ENCODE measurements around the gene ALS2.
"Not testable (repeated sequence)": the region's sequence is repeated elsewhere in the genome, so short reads cannot be mapped to it uniquely, and the experiment has no call there.

The ALS2 gene

DNA sequence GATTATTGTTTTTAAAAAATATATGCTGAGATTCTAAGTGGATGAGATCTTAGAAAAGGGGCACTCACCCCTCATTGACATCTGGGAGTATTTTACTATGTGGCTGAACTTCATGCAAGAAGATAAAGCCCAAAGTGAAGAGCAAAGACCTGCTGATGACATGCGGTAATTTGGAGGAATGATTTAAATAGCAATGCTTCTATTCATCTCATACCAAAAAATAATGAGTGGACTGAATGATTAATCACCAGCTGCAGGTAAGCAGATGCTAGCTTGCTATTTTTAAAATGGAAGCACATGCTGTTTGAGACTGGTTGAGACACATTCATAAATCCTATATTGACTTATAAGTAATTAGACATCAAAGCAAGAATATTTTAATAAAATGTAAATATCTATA is 12.9 kb upstream of the ALS2 start:
- no peak for DNase-seq (ENCODE audit: low spot score)

DNA sequence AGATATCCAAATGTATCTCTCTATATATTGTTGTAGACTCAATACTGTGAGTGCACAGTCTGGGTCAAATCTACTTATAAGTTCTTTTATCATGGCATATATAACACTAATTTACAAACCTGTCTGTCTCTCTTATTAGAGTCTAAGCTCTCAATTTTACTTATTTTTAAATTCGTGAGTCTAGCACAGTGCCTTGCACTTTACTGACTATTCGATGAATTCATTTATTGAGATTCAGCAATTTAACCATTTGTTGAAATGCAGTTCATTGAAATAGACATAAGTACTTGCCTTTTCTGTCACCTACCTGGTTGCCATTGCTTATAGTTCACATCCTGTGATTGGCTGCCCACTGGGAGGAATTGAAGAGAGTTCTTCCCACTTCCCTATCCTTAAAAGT is 10.3 kb upstream of the ALS2 start:
- no peak for DNase-seq (ENCODE audit: low spot score)

DNA sequence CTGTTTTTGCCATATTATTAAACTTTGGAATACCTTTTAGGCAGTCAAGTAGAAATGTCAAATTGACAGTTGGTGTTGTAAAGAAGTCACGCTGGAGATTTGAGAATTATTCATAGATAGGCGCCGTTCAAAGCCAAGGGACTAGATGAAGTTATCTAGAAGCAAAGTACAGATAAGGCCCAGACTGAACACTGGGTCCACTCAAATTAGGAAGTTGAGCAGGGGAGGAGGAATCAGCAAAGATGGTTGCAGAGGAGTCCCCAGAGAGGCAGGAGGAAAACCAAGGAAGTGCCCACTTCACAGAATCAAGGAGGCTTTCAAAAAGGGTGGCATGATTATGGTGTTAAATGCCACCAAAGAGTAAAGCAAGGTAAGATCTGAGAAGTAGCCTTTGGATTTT is 9.6 kb upstream of the ALS2 start:
- DNase-seq (ENCODE audit: low spot score) = no peak

DNA sequence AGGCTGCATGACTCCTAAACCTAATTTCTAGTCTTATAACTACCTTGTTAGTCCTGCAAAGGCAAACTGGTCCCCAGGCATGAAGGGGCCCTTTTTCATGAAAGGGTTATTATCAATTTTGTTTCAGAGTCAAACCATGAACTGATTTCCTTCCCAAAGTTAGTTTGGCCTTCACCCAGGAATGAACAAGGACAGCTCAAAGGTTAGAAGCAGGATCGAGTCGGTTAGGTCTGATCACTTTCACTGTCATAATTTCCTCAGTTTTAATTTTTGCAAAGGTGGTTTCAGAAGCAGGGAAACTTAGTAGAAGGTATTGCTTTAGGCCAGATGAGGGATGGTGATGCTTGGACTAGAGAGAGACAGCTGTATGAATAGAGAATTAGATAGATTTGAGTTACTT is 8.7 kb upstream of the ALS2 start:
- DNase-seq (ENCODE audit: low spot score) = no peak

DNA sequence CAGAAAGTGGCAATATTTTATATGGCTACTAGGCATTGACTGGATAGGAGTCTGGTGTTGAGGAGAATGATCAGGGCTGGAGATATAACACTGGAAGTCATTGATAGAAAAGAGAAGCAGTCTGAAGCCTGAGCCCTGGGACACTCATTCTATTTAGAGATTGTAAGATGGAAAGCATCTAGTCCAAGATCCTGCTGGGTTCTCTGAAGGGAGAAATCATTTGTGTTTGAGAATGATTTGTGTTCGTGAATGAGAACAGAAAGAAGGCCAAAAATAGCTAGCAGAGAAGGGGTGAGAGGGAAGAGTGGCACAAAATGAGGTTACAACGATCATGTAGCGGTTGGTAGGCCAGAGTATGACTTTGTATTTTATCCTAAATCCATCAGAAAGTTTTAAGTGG is 7.6 kb upstream of the ALS2 start:
- peak; percentile 83 for DNase-seq (ENCODE audit: low spot score)

DNA sequence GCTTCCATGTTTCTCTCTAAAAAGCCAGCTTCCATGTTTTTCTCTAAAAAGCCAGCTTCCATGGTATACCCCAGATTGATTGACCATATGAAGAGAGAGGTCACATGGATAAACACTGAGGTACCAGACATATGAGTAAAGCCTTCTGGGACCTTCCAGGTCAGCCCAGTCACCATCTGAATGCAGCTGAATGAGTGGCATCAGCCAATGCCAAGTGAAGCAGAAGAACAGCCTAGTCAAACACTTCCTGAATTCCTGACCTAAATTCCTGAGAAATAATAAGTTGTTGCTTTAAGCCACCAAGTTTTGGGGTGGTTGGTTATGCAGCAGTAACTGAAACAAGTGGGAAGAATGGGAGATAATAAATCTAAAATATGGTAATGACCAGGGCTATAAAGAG is 5.7 kb upstream of the ALS2 start:
- no peak for DNase-seq (ENCODE audit: low spot score)

DNA sequence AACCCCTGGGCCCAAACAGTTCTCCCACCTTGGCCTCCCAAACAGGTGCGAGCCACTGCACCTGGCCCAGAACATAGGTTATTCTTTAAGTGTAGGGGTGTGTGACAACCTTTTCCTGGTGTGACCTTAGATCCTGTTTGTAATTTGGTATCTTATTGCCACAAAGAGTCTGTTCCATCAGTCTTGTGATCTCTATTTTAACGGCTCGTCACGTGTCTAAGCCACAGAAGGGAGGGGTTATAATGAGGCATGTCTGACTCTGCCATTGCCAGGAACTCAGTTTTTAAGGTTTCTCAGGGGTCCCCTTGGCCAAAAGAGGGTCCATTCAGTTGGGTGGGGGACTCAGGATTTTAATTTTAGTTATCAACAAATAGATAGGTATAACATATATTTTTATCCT is 4.4 kb upstream of the ALS2 start:
- DNase-seq (ENCODE audit: low spot score) = no peak

DNA sequence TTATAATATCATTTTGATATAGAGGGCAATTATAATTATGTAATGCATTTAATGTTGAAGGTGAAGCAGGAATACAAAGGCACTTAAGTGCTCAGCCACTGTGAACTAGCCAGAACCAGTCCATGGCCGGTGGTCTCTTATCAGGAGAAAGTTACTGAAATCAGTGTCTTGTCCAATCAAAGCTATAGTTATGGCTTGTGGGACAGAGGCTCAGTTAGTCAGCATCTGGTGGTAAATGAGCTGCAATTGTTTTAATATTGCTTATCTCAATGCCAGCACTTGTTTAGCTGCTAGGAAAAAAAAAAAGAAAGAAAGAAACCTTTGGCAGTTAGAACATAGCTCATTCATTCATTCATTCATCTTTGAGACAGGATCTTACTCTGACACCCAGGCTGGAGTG is 3.8 kb upstream of the ALS2 start:
- DNase-seq (ENCODE audit: low spot score) = no peak

DNA sequence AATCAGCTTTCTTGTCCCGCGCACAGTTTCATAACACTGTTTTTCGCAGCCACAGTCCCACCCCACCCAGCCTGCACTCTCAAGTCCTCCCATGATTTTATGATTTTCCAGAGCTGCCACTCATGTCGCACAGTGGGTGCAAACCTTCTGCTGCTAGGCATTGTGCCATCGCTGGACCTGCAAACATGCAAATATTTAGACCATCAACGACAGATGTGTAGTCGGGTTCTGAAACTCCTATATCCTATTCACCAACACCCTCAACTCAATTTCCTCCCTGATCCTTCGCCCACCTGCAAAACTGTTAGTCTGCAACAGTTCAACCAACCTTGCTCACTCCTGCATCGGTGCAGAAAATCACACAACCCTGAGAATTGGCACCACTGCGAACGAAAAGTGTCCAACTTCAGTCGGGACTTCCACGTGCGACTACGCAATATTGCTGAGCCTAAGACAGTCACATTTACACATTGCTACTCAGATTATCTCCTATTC is 871 bp upstream of the ALS2 start:
- peak; percentile 47 for DNase-seq (ENCODE audit: low spot score)

DNA sequence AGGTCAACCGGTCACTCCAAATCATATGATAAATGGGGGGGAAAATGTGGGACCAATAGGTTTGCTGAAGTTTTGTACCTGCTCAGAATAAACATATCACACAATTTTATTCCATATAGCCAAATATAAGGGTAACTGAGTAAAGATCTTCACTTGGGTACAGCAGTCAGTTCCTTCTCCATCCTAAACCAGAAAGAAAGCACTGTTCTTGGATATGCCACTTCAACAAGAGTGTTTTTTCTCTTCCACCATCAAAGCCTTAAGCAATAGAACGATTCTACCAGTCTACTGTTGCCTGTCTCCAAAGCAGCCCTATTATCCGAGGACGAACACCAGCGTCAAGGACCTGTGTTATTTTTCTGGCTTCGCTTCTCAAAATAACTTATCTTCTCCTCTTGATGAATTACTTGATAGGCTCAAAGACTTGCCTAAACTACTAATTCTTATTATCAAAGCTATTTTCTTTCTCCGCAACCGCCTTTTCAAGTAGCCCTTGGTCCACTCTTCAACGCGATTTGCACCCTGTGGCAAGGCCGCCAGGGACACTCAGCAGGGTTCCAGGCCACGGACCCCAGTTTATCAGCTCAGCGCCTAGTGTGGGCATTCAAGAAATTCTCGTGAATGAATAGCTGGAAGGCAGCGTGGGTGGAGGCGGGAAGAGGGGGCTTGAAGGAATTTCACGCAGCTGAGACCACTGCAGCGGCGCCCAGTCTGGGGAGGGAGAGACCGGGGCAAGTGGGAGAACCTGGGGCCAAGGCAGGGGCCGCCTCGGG is 646 bp downstream of the ALS2 start:
- DNase-seq (ENCODE audit: low spot score) = peak; percentile 63

DNA sequence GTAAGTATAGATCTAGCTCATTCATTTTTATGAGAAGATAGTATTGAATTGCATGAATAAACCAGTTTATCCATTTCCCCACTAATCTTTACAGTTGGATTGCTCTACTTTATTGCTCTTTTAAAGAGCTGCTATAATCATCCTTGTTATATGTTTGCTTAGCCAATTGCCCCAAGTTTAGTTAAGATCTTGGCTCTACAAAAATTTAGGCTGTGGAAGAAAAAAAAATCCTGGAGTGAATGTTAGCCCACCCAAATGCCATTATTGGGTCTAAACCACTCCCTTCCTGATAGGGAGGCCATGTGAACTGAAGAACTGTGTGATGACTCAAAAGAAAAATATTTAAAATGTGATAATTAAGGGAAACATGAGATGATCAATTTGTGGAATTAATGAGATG is 2.9 kb downstream of the ALS2 start:
- DNase-seq (ENCODE audit: low spot score) = peak; percentile 37

DNA sequence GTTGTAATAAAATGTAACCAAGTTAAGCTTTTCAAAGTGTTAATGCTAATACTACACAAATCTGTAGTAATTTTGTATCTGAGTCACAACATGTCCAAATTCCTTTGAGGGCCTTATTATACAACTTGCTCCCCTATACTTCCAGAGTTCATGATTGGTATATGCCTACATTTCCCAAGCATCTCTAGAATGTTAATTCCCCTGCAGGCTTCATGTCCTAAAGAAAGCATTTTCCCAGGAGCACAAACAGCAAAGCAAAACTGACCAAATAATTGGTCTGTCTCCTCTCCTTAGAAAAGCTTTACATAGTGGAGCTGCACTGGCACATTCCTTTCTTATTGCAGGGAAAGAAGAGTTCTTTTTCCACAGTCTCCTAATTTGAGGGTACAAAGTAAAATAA is 3.7 kb downstream of the ALS2 start:
- peak; percentile 53 for DNase-seq (ENCODE audit: low spot score)

DNA sequence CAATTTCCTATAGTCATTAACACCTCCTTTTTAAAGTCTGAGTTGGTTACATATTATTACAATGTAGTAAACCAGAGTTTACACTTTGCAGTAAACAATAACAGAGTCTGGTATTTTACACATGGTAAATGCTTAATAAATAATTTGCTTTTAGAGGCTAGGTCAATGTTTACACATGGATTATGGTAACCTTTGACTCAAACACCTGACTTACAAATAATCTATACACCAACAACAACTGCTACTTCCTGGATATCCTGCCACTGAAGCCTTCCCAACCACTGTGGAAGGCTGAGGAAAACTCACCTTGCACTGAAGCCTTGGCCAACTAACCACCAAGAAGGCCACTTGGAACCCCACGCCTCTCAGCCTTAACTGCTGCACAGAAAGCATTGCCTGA is 5.4 kb downstream of the ALS2 start:
- DNase-seq (ENCODE audit: low spot score) = no peak

DNA sequence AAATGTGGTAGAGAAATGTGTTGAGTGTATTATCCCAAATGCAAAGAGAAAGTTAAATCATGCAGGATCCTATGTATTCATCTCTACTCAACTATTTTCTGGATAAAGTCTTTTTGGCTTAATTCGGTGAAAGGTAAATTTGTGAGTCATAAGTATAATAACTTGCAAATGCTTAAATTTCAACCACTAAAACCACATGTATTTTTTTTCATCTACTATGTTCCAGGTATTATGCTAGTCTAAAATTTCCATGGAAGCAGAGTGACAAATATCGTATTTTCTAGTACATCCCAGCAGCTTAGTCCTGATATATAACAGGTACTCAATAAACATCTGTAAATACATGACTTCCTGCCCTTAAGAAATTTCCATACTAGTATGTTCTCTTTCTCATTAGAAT is 6.2 kb downstream of the ALS2 start:
- DNase-seq (ENCODE audit: low spot score) = no peak

DNA sequence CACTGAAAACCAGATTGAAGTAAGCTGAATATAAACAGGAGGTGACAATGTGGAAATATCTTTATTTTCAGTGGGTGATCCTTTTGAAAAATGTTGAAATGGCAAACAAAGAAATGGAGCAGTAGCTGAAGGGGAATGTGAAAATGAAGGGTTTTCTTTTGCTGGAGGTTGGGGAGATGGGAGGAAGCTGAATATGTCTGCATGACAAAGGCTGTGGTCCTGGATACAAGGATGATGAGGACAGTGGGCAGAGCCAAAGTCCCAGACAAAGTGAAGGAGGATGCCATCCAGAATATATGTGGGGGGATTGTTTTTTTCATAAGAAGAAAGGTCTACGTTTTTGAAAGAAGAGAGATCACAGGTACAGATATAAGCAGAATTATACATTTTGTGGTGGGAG is 6.7 kb downstream of the ALS2 start:
- DNase-seq (ENCODE audit: low spot score) = no peak

DNA sequence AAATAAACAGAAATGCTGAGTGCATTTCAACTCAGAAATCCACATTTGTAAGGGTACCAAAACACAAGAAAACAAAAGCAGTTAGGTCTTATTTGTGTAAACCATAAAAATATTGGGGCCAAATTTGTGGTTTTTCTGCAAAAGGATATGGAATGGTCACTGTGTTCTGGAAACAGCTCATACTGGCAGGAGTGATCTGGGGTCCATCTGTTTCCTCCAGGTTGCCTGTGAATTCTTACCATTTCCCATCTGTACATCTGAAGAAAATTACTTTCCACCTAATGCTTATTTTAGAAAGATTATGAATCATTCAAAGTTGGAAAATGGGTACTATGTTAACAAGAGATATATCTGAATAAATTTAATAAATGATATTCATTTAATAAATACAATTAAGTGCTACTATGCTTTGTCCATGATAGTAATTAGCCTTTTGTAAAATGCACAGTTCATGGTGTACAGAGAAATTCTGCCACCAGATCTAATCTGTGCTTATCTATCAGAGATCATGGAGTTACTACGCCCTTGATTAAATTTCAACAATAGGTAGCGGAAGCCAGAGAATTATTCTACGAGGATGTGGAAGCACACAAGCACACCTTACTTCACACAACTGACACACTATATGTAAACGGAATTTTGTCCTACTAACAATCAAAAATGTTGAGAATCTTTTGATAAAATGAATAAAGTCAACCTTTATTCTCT is 10.9 kb downstream of the ALS2 start:
- DNase-seq (ENCODE audit: low spot score) = peak; percentile 96

DNA sequence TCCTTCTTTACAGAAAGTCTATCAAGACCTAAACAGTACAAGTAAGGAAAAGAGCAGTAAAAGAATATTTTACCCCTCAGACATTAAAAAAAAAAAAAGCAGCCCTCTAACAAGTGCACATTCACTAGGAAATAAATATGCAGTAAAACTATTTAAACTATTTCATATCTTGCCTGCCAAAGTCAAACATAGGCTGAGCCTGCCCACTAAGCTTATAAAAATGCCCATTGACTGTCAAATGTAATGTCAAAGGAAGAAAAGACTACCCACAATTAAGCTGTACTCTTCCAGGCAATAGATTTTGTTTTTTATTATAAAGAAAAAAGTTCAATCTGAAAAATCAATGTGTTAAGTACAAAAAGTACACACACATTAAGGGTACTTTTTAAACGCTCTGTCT is 11.8 kb downstream of the ALS2 start:
- peak; percentile 34 for DNase-seq (ENCODE audit: low spot score)

DNA sequence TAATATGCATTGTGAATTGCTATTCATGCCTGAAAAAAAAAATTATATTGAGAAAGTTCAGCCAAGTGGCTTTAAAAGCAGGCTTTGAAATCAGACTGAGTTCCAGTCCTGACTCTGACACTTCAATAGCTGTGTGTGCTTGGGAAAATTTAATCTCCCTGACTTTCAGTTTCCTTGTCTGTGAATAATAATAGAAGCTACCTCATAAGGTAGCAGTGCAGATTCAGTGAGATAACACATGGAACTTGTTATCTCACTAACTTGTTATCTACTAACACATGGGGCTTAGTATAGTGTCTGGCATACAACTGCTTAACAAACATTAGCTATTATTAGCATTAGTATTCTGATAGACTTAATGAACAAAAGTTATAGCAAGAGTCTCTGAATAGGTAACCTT is 14.9 kb downstream of the ALS2 start:
- no peak for DNase-seq (ENCODE audit: low spot score)

DNA sequence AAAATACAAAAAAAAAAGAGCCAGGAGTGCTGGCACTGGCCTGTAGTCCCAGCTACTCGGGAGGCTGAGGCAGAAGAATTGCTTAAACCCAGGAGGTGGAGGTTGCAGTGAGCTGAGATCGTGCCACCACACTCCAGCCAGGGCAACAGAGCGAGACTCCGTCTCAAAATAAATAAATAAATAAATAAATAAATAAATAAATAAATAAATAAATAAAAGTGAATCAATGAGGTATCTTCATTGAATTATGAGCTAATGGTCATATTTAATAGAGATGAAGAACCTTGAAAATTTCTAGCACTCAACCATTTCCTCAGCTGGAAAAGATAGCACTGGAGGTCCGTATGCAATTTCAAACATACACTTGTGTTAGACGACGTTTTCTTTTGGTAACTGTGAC is 16.3 kb downstream of the ALS2 start:
- not testable (repeated sequence) for DNase-seq (ENCODE audit: low spot score)

DNA sequence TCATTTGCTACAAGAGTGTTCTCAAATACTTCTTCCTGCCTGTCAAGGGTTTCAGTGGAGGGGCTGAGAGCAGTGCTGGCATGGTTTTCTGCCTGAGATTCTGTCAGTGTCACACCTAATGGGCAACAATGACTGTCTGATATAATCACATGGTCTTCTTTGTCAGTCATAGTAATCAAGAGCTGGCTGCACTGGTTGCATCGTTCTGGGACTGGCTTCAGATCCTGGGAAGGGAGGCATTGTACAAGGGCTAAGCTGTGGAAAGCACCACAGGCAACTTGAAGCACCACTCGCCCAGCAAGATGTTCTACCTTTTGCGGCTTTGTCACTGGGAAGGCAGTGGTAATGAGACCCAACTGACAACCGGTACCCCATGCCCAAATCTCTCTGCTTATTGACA is 19.6 kb downstream of the ALS2 start:
- DNase-seq (ENCODE audit: low spot score) = peak; percentile 64

DNA sequence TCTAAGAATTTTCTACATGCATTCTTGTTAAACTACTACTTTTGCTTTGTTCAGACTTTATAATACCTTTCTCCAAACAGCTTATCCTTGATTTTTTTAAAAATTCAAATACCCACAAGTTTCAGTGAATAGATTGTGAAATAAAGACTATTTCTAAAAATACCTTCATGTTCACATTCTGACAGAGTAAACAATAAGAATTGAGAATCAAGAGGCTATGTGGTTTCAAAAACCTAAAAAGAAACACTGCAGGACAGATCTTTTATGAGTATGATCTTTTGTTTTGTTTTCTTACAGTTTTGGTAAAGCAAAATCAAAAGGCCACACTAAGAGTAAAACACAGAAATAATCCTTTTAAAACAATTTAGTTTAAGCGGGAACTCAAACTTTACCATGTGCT is 21.2 kb downstream of the ALS2 start:
- DNase-seq (ENCODE audit: low spot score) = no peak

DNA sequence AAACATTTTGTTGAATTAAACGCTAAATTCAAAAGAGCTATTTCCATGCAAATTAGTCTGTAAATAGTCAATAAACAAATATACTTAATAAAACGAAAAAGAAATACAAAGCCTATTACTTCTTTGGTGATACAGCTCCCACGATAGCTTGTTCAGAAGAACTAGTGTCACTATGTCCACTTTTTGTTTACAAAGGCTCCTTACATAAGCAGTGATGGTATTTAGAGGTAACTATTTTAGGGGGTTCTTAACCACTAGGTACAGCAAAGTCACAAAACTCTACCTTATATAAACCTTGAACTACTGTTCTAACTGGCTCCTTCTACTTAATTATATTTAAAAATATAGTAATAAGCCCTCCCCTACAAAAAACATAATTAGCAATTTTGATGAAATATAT is 21.9 kb downstream of the ALS2 start:
- no peak for DNase-seq (ENCODE audit: low spot score)

DNA sequence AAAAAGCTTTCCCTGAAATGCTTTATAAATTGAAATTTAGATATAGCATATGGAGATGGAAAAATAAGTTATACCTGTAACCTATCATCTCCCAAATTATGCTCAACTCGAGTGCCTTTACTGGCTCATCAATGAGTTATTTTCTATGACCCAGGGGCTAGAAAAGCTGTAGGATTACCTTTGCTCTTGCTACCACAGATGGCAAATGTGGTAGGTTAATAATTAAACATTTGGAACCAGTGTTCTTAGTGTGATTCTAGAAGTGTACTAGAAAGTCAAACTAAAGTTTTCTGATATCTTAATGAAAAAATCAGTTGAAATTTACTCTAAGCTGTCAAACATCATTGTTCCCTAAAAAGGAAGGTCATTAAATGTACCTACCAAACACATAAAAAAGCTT is 22.5 kb downstream of the ALS2 start:
- DNase-seq (ENCODE audit: low spot score) = no peak
